Measurements from ENCODE around the gene SDR42E2.

The SDR42E2 gene

DNA sequence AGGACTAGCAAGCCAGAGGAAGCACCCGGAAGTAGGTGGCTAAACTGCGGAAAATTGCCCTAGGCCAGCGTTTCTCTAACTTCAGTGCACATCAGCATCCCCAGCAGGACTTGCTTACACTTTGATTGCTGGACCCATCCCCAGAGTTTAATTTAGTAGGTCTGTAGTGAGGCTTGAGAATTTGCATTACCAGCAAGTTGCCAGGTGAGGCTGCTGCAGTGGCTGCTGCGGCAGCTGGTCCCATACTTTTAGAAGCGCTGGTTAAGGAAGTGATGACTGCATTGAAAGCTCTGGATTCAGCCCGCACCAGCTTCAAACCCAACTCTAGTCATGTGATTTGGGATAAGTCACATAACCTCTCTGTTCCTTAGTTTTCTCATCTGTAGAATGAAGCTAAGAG, 48.0 kb downstream of the SDR42E2 start:
- TF ChIP-seq, protein P1, sequence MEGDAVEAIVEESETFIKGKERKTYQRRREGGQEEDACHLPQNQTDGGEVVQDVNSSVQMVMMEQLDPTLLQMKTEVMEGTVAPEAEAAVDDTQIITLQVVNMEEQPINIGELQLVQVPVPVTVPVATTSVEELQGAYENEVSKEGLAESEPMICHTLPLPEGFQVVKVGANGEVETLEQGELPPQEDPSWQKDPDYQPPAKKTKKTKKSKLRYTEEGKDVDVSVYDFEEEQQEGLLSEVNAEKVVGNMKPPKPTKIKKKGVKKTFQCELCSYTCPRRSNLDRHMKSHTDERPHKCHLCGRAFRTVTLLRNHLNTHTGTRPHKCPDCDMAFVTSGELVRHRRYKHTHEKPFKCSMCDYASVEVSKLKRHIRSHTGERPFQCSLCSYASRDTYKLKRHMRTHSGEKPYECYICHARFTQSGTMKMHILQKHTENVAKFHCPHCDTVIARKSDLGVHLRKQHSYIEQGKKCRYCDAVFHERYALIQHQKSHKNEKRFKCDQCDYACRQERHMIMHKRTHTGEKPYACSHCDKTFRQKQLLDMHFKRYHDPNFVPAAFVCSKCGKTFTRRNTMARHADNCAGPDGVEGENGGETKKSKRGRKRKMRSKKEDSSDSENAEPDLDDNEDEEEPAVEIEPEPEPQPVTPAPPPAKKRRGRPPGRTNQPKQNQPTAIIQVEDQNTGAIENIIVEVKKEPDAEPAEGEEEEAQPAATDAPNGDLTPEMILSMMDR (IDR thresholded peaks at IDR 0.05; ENCODE audit: borderline replicate concordance, control extremely low read depth, extremely low read depth, insufficient read depth, missing control alignments) = no peak
- DNase-seq (ENCODE audit: low spot score) = no peak
- in situ Hi-C loops (cut with MboI; ENCODE audit: low sequenced_read_pairs, unreplicated experiment) = no loop called here

DNA sequence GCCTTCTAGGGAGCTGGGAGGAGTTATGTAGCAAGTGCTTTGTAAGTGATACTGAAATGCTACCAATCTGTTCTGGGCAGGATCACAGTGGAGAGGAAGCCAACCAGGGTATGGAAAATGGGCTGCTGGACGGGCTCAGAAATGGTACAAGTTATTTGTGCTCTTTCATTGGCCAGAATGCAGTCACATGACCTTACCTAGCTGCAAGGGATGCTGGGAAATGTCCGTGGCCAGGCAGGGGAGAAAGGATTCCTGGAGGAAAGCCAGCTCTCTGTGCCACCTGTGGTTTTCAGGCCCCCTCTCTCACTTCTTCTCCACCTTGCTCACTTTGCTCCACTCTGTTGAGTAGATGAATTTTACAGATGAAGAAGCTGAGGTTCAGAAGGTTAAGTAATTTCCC, 48.5 kb downstream of the SDR42E2 start:
- TF ChIP-seq, protein P1 (IDR thresholded peaks at IDR 0.05; ENCODE audit: borderline replicate concordance, control extremely low read depth, extremely low read depth, insufficient read depth, missing control alignments) = no peak
- DNase-seq (ENCODE audit: low spot score) = no peak
- in situ Hi-C loops (cut with MboI; ENCODE audit: low sequenced_read_pairs, unreplicated experiment) = no loop called here

DNA sequence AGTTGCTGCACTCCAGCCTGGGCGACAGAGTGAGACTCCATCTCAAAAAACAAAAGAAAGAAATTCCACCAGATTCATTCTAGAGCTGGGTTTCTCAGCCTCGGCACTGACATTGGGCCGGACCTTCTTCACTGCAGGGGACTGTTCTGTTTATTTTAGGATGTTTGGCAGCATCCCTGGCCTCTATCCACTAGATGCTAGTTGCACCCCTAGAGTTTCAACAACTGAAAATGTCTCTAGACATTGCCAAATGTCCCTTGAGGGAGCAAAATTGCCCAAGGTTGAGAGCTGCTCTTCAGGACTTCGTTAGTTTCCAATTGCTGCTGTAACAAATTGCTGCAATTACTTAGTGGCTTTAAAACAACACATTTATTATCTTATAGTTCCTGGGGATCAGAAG, 50.9 kb downstream of the SDR42E2 start:
- in situ Hi-C loops (cut with MboI; ENCODE audit: low sequenced_read_pairs, unreplicated experiment) = no loop called here
- no peak for DNase-seq (ENCODE audit: low spot score)
- TF ChIP-seq, protein P1 (IDR thresholded peaks at IDR 0.05; ENCODE audit: borderline replicate concordance, control extremely low read depth, extremely low read depth, insufficient read depth, missing control alignments) = no peak

DNA sequence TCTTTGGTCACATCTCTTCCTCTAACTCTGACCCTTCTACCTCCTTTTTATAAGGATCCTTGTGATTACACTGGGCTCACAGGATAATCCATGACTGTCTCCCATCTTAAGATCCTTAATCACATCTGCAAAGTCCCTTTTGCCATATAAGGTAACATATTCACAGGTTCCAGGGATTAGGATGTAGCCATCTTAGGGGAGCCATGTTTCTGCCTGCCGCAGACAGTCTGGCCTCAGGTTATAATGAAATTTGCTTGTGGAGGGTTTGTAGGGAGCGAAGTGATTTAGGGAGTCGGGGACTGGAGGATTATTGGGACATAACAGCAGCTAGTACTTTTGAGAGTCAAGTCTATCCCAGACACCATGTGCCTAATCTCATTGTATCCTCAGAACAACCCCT, 51.5 kb downstream of the SDR42E2 start:
- in situ Hi-C loops (cut with MboI; ENCODE audit: low sequenced_read_pairs, unreplicated experiment) = no loop called here
- DNase-seq (ENCODE audit: low spot score) = no peak
- TF ChIP-seq, protein P1 (IDR thresholded peaks at IDR 0.05; ENCODE audit: borderline replicate concordance, control extremely low read depth, extremely low read depth, insufficient read depth, missing control alignments) = no peak

DNA sequence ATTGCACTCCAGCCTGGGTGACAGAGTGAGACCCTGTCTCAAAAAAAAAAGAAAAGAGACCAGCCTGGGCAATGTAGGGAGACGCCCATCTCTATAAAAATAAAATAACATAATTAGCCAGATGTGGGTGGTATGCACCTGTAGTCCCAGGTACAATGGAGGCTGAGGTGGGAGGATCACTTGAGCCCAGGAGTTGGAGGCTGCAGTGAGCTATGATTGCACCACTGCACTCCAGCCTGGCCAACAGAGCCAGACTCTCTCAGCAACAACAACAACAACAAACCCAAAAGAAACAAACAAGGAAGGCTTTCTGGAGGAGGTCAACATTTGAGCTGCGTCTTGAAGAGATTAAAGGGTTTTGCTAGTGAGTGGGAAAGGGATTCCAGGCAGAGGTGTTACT, 52.1 kb downstream of the SDR42E2 start:
- TF ChIP-seq, protein P1 (IDR thresholded peaks at IDR 0.05; ENCODE audit: borderline replicate concordance, control extremely low read depth, extremely low read depth, insufficient read depth, missing control alignments) = no peak
- in situ Hi-C loops (cut with MboI; ENCODE audit: low sequenced_read_pairs, unreplicated experiment) = no loop called here
- DNase-seq (ENCODE audit: low spot score) = no peak

DNA sequence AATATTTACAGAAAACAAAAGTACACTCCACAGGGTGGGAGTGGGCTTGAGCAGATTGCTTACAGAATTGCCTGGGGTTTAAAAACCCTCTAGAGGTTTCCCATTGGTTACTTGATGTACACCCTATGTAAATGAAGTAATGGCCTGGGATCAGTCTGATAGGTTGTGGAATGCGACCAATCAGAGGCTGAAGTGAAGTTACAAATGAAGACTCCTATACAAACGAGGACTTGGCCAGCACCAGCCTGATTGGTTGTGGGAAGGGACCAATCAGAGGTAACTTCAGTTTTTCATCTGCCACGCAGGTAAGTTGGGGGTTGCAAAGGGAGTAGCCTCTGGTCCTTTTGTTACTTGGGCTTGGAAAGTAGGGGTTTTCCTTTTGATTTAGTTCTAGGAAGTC, 52.6 kb downstream of the SDR42E2 start:
- in situ Hi-C loops (cut with MboI; ENCODE audit: low sequenced_read_pairs, unreplicated experiment) = no loop called here
- TF ChIP-seq, protein P1 (IDR thresholded peaks at IDR 0.05; ENCODE audit: borderline replicate concordance, control extremely low read depth, extremely low read depth, insufficient read depth, missing control alignments) = no peak
- no peak for DNase-seq (ENCODE audit: low spot score)

All from GM13976 (cell line).